ENCODE results near the gene MPPED2.

Gene MPPED2

GRCh38 chr11:30567120-30567519, 19.0 kb downstream of the MPPED2 start:
- no peak overlapping the region for H3K9ac ChIP-seq (ENCODE audit: low read length)
- no peak overlapping the region for H2AFZ ChIP-seq (ENCODE audit: low read depth, low read length)
- H3K9me3 ChIP-seq (ENCODE audit: insufficient read depth, low read length) = no peaks in the 10 kb centered on the region
- H4K20me1 ChIP-seq (ENCODE audit: insufficient read depth, low read length) = no peaks in the 10 kb centered on the region
- no peak overlapping the region for H3K27ac ChIP-seq (ENCODE audit: low read length)
- no peaks in the 10 kb centered on the region for H3K27me3 ChIP-seq (ENCODE audit: low read depth, low read length)
- TF ChIP-seq, protein P1, sequence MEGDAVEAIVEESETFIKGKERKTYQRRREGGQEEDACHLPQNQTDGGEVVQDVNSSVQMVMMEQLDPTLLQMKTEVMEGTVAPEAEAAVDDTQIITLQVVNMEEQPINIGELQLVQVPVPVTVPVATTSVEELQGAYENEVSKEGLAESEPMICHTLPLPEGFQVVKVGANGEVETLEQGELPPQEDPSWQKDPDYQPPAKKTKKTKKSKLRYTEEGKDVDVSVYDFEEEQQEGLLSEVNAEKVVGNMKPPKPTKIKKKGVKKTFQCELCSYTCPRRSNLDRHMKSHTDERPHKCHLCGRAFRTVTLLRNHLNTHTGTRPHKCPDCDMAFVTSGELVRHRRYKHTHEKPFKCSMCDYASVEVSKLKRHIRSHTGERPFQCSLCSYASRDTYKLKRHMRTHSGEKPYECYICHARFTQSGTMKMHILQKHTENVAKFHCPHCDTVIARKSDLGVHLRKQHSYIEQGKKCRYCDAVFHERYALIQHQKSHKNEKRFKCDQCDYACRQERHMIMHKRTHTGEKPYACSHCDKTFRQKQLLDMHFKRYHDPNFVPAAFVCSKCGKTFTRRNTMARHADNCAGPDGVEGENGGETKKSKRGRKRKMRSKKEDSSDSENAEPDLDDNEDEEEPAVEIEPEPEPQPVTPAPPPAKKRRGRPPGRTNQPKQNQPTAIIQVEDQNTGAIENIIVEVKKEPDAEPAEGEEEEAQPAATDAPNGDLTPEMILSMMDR (IDR thresholded peaks at IDR 0.05; ENCODE audit: low read depth, low read length) = no peak
- TF ChIP-seq EZH2phosphoT487 (IDR thresholded peaks at IDR 0.05; ENCODE audit: low read depth) = no peak
- no peak overlapping the region for H3K4me3 ChIP-seq (ENCODE audit: low read length)
- H3K4me2 ChIP-seq (ENCODE audit: low read length) = no peak overlapping the region
- H3K36me3 ChIP-seq (replicated peaks; ENCODE audit: low read depth, low read length) = no peaks in the 10 kb centered on the region
- no peaks in the 10 kb centered on the region for H3K4me1 ChIP-seq (ENCODE audit: low read length)
- H3K79me2 ChIP-seq (ENCODE audit: low read length) = no peaks in the 10 kb centered on the region

- H3K4me1 ChIP-seq (ENCODE audit: low read length) = no peaks in the 10 kb centered on the region
- TF ChIP-seq, protein P1 (IDR thresholded peaks at IDR 0.05; ENCODE audit: low read depth, low read length) = no peak
- TF ChIP-seq EZH2phosphoT487 (IDR thresholded peaks at IDR 0.05; ENCODE audit: low read depth) = no peak
- no peak overlapping the region for H2AFZ ChIP-seq (ENCODE audit: low read depth, low read length)
Observed at GRCh38 chr11:30566482-30566881, 19.7 kb downstream of the MPPED2 start.

GRCh38 chr11:30565027-30565426, 21.1 kb downstream of the MPPED2 start:
- TF ChIP-seq, protein P1 (IDR thresholded peaks at IDR 0.05; ENCODE audit: low read depth, low read length) = no peak
- no peak for TF ChIP-seq EZH2phosphoT487 (IDR thresholded peaks at IDR 0.05; ENCODE audit: low read depth)
- H3K36me3 ChIP-seq (replicated peaks; ENCODE audit: low read depth, low read length) = no peaks in the 10 kb centered on the region
- H3K27ac ChIP-seq (ENCODE audit: low read length) = no peak overlapping the region
- no peaks in the 10 kb centered on the region for H3K4me1 ChIP-seq (ENCODE audit: low read length)
- H4K20me1 ChIP-seq (ENCODE audit: insufficient read depth, low read length) = no peaks in the 10 kb centered on the region
- no peak overlapping the region for H3K4me2 ChIP-seq (ENCODE audit: low read length)
- no peak overlapping the region for H3K9ac ChIP-seq (ENCODE audit: low read length)
- no peaks in the 10 kb centered on the region for H3K27me3 ChIP-seq (ENCODE audit: low read depth, low read length)
- no peak overlapping the region for H3K4me3 ChIP-seq (ENCODE audit: low read length)
- H3K9me3 ChIP-seq (ENCODE audit: insufficient read depth, low read length) = no peaks in the 10 kb centered on the region
- H3K79me2 ChIP-seq (ENCODE audit: low read length) = no peaks in the 10 kb centered on the region
- no peak overlapping the region for H2AFZ ChIP-seq (ENCODE audit: low read depth, low read length)

More at GRCh38 chr11:30566482-30566881, 19.7 kb downstream of the MPPED2 start:
- Histone ChIP-seq H3K4me3 (ENCODE audit: low read length) (no peak overlapping the region), H3K27ac (ENCODE audit: low read length) (no peak overlapping the region), H3K36me3 (replicated peaks; ENCODE audit: low read depth, low read length) (no peaks in the 10 kb centered on the region), H3K27me3 (ENCODE audit: low read depth, low read length) (no peaks in the 10 kb centered on the region), H4K20me1 (ENCODE audit: insufficient read depth, low read length) (no peaks in the 10 kb centered on the region), H3K9me3 (ENCODE audit: insufficient read depth, low read length) (no peaks in the 10 kb centered on the region), H3K79me2 (ENCODE audit: low read length) (no peaks in the 10 kb centered on the region), H3K4me2 (ENCODE audit: low read length) (no peak overlapping the region), H3K9ac (ENCODE audit: low read length) (no peak overlapping the region)

DNA sequence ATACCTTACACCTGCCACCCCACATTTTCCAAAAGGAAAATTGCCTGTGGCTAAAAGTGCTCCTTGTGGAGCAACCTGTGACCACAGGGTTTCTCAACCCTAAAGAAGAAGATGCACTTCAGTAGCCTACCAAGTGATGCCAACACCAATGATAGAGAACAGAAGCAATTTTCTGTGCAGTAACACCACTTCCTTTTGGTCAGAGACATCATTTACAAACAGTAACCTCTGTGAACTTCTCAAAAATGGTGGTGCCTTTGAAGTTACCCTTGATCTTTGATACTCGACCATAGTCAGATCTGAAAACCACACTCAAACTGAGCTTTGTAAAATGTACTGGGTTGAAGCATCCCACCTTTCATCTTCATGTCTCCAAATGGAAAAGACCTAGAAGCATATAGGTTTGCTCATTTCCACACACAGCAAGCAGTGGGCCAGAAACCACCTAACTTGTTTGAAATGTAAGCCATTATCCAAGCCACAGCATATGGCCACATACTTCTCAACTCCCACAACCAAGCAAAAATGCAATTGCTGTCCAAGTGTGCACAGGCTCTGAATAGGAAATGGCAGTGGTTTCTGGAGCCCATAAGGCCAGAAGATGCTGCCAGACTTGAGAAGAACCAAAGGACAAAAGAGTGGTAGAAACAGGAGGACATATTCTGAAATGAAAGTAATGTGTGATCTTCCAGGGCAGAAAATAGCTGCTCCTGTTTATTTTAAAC, 24.3 kb downstream of the MPPED2 start:
- H3K79me2 ChIP-seq (ENCODE audit: low read length) = no peaks in the 10 kb centered on the region
- TF ChIP-seq, protein P1 (IDR thresholded peaks at IDR 0.05; ENCODE audit: low read depth, low read length) = no peak
- no peak for TF ChIP-seq EZH2phosphoT487 (IDR thresholded peaks at IDR 0.05; ENCODE audit: low read depth)
- H3K4me1 ChIP-seq (ENCODE audit: low read length) = no peaks in the 10 kb centered on the region
- no peak overlapping the region for H3K4me2 ChIP-seq (ENCODE audit: low read length)
- H3K36me3 ChIP-seq (replicated peaks; ENCODE audit: low read depth, low read length) = no peaks in the 10 kb centered on the region
- H2AFZ ChIP-seq (ENCODE audit: low read depth, low read length) = no peak overlapping the region
- no peaks in the 10 kb centered on the region for H3K27me3 ChIP-seq (ENCODE audit: low read depth, low read length)
- no peaks in the 10 kb centered on the region for H4K20me1 ChIP-seq (ENCODE audit: insufficient read depth, low read length)
- H3K4me3 ChIP-seq (ENCODE audit: low read length) = no peak overlapping the region
- no peak overlapping the region for H3K27ac ChIP-seq (ENCODE audit: low read length)
- H3K9ac ChIP-seq (ENCODE audit: low read length) = no peak overlapping the region
- no peaks in the 10 kb centered on the region for H3K9me3 ChIP-seq (ENCODE audit: insufficient read depth, low read length)

Measured in OCI-LY3 (cell line).